ENCODE data around the gene ROPN1B.
"Not testable (repeated sequence)": the region's sequence is repeated elsewhere in the genome, so short reads cannot be mapped to it uniquely, and the experiment has no call there.

Gene ROPN1B

GRCh38 chr3:125958511-125959316 lies 10.3 kb upstream of the ROPN1B start:
- no peak for FAIRE-seq

GRCh38 chr3:125959317-125960065 lies 9.5 kb upstream of the ROPN1B start:
- FAIRE-seq = no peak

GRCh38 chr3:125960066-125960424 lies 8.9 kb upstream of the ROPN1B start:
- no peak for FAIRE-seq

GRCh38 chr3:125960456-125961288 lies 8.3 kb upstream of the ROPN1B start:
- no peak for FAIRE-seq

- no peak for FAIRE-seq
These were observed 7.7 kb upstream of the ROPN1B start for GRCh38 chr3:125961289-125961589.

- FAIRE-seq = not testable (repeated sequence)
These were observed 5.1 kb upstream of the ROPN1B start for GRCh38 chr3:125963834-125964233.

- FAIRE-seq = no peak
These were observed 3.5 kb upstream of the ROPN1B start for GRCh38 chr3:125965505-125965904.

GRCh38 chr3:125967156-125967555 lies 1.8 kb upstream of the ROPN1B start:
- no peak for FAIRE-seq

GRCh38 chr3:125968121-125968520 lies 857 bp upstream of the ROPN1B start:
- not testable (repeated sequence) for FAIRE-seq

- FAIRE-seq = peak; percentile 45
These were observed 3.3 kb downstream of the ROPN1B start for GRCh38 chr3:125971997-125972944.

- not testable (repeated sequence) for FAIRE-seq
These were observed 6.4 kb downstream of the ROPN1B start for GRCh38 chr3:125975245-125976002.

GRCh38 chr3:125976003-125976390 lies 7.0 kb downstream of the ROPN1B start:
- FAIRE-seq = not testable (repeated sequence)

GRCh38 chr3:125977104-125977503 lies 8.1 kb downstream of the ROPN1B start:
- FAIRE-seq = not testable (repeated sequence)

- not testable (repeated sequence) for FAIRE-seq
These were observed 16.0 kb downstream of the ROPN1B start for GRCh38 chr3:125984951-125985350.

GRCh38 chr3:125990253-125990970 lies 21.4 kb downstream of the ROPN1B start:
- FAIRE-seq = no peak

- not testable (repeated sequence) for FAIRE-seq
These were observed 27.8 kb downstream of the ROPN1B start for GRCh38 chr3:125996751-125997150.

- no peak for FAIRE-seq
These were observed 33.2 kb downstream of the ROPN1B start for GRCh38 chr3:126002189-126002588.

GRCh38 chr3:126003447-126004190 lies 34.6 kb downstream of the ROPN1B start:
- no peak for FAIRE-seq

- FAIRE-seq = no peak
These were observed 35.2 kb downstream of the ROPN1B start for GRCh38 chr3:126004217-126004616.

GRCh38 chr3:126004692-126005091 lies 35.7 kb downstream of the ROPN1B start:
- FAIRE-seq = no peak
